ENCODE results near the gene RBSN.

DNA sequence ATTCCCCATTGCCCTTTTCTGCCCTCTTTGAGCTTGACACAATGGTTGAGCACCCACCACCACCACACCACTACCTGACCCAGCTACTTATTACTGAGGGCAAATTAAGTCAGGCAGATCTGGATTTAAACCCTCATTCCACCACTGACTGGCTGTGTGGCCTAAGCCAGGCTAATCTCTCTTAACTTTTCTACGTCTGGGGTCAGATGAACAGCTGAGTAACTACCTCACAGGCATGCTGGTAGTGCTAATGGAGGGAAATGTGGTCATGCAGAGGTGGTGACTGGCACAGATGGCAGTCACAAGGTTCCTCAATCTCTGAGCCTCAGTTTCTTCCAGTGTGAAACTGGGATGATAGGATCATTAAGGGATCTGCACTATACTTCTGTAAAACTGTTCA is 29.5 kb downstream of the RBSN start:
- TF ChIP-seq NFRKB (IDR thresholded peaks at IDR 0.05): no peak
- TF ChIP-seq PKNOX1 (IDR thresholded peaks at IDR 0.05): no peak
- no peak for TF ChIP-seq FOXA1 (IDR thresholded peaks at IDR 0.05)
- no peak for TF ChIP-seq SP1 (IDR thresholded peaks at IDR 0.05)
- TF ChIP-seq ZNF384 (IDR thresholded peaks at IDR 0.05): no peak
- TF ChIP-seq FOXM1 (IDR thresholded peaks at IDR 0.05; ENCODE audit: borderline replicate concordance): no peak
- no peak for TF ChIP-seq ARNT (IDR thresholded peaks at IDR 0.05)
- no peak for TF ChIP-seq SUZ12 (IDR thresholded peaks at IDR 0.05)
- TF ChIP-seq BHLHE40 (IDR thresholded peaks at IDR 0.05; ENCODE audit: borderline replicate concordance): no peak
